Endothelial cell of umbilical vein (primary cell): ENCODE results near the gene NT5DC1.

ENCODE experiments used
- CTCF ChIP-seq, 2 donors: IDR thresholded peaks; 1 replicate in 1 of 2; 2 replicates in 1 of 2; pipeline ENCODE4 v1.5.1; 2011; ENCODE audit warnings: low read length in 2 of 2, mild to moderate bottlenecking in 2 of 2, moderate library complexity in 2 of 2, control low read depth in 1 of 2, inconsistent platforms in 1 of 2, low read depth in 1 of 2; ENCODE audit not compliant: insufficient read depth in 1 of 2; ENCODE audit errors: extremely low read depth in 1 of 2
- POLR2A ChIP-seq: IDR thresholded peaks from 2 replicates; pipeline ENCODE4 v1.6.1; 2012; ENCODE audit warnings: low read depth, mild to moderate bottlenecking, control low read depth, low read length

GRCh38 chr6:116277124-116277523 lies 176.5 kb downstream of the NT5DC1 start:
- TF ChIP-seq CTCF (IDR thresholded peaks at IDR 0.05; ENCODE audit: extremely low read depth in 1 of 2, insufficient read depth in 1 of 2, low read depth in 1 of 2, low read length in 2 of 2) (no peak), POLR2A (no peak)
